ENCODE data around the gene FBXO4.
"Not testable (repeated sequence)": the region's sequence is repeated elsewhere in the genome, so short reads cannot be mapped to it uniquely, and the experiment has no call there.

Gene FBXO4

GRCh38 chr5:41925555-41925951 lies 472 bp downstream of the FBXO4 start:
- no peak for DNase-seq

DNA sequence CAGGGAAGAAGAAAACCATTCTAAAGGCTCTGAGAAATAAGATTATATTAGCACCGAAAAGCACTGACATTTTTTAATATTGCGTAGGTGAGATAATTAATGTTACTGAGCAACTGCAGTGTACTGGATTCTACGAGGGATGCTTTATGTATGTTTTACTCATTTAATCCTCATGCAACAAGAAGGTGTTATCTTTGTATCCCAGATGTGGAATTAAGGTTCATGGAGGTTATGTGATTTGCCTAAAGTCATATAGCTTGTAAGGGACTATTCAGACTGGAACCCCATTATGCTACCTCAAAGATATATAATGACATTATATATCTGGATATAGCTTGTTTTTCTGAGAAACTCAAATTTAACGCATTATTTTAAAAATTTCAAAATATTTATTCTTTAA lies 2.5 kb downstream of the FBXO4 start:
- no peak for DNase-seq

- no peak for DNase-seq
Measured at GRCh38 chr5:41929035-41929434, 4.0 kb downstream of the FBXO4 start.

GRCh38 chr5:41932770-41933169 lies 7.7 kb downstream of the FBXO4 start:
- DNase-seq: no peak

DNA sequence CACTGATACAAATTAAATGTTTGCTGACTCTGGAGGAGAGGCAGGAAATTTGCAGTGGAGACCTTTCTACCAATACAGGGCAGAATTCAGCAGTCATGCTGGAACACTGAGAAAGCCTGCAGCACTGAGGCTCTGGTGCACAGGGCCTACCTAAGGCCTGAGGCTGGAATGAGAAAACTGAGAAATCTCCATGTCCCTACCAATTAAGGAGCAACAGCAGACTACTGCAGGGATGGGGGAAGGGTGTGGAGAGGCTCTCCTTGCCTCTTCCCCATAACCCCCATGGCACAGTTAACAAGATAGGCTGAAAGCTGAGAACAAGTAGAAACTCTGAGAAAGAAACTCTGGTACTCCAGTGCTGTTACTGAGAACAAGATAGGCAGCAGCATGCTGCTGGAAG lies 10.5 kb downstream of the FBXO4 start:
- no peak for DNase-seq

DNA sequence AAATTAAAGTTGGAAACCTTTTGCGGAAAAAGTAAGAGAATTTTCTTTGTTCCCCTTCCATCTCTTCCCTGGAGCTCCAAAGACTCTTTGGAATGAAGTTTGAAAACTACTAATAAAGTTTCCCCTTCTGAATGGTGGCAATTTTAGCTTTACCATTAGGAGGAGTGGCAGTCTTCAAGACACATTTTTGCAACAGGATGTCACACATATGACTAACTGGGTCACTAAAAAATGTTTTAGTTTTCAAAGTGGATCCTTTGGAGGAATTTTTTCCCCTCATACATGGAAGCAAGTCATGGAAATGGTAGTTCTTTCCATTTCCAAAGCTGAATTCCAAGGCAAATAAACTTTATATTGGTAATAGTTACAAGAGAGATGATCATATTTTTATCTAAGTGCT lies 15.6 kb downstream of the FBXO4 start:
- no peak for DNase-seq

DNA sequence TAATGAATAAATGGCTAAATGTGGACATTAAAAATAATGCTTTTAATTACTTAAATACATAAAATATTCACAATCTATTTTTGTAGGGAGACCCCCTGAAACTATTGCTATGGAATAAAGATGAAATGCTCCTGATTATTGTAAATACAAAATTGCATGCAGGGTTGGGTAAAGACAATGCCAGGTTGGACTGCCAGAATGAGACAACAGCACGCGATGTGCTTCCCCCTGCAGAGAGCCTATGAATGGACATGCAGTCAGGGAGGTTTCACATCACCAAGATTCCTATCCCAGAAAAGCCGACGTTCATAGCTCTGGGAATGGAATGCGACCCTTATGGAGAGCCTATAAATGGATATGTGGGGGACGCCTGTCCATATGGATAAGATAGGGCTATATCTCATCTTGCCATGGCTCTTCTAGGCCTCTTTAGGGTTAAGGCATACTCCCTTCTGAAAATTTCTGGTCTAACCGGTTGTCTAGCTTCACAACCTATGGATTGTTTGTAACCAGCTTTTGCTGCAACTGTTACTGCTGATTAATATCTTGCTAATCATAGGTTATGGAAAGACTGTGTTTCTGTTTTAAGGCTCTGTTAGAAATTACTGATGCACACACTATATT lies 20.4 kb downstream of the FBXO4 start:
- DNase-seq: not testable (repeated sequence)

DNA sequence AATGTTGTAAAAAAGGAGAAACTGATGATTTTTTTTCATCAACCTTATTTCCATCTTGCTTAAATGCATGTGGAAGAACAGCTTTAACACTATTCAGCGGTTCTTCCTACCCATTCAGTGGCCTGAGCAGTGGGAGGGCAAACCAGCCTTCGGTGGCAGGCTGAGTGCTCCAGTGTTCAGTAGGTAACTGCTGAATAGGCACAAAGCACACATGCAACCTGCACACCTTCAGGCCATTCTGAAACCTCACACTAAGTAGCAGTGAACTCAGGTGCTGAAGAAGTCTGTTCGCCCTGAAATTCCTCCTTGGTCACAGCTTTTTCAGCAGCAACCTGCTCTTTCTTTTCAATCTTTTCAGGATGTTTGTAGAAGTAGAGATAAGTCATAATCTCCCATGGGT lies 26.1 kb downstream of the FBXO4 start:
- no peak for DNase-seq

- DNase-seq: no peak
Measured at GRCh38 chr5:41954286-41954685, 29.2 kb downstream of the FBXO4 start.

DNA sequence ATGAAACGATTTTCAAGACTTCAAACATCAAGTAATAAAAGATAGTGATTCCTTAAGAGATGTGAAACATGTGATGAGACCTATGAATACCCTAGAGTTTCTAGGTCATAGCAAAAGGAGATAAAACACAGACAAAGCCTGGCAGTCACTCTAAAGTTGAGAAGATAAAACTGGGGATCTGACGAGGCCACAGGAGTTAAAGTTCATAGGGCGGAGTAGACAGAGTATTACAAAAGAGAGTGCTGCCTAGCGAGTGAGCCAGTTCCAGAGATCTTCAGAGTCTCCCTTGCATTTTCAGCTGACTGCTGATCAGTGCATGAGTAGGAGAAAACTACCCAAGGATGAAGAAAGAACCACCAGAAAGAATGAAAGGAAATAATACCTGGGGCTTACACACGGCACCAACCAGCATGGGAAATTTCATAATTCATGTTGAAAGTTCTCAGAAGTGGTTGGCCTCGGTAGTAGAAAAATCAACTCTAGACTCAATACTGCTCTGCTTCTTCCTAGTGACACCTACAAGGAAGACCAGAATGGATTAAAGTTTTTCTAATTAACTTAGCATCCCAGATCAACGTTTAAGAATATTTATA lies 30.4 kb downstream of the FBXO4 start:
- DNase-seq: no peak

DNA sequence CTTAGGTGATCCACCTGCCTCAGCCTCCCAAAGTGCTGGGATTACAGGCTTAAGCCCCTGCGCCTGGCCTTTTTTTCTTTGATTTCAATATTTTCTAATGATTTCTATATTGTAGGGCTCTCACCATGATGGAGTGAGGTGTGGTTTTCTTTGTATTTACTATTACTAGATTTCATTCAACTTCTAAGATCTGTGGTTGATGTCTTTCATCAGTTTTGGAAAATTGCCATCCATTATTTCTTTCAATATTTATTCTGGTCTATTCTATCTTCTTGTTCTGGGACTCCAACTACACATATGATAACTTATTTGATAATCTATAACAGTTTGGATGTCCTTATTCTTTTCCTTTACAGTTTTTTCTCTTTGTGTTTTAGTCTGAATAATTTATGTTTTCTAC lies 31.9 kb downstream of the FBXO4 start:
- no peak for DNase-seq

DNA sequence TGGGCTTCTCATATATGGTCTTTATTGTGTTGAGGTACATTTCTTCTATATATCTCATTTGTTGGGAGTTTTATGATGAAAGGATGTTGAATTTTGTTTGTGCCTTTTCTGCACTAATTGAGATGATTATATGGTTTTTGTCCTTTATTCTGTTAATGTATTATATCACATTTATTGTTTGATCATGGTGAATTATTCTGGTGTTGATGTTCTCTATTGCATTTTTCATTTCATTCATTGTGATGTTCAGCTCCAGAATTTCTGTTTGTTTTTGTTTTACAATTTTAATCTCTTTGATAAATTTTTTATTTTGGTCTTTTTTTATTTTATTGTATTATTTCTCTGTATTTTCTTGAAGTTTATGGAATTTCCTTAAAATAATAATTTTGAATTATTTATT lies 35.4 kb downstream of the FBXO4 start:
- no peak for DNase-seq

DNA sequence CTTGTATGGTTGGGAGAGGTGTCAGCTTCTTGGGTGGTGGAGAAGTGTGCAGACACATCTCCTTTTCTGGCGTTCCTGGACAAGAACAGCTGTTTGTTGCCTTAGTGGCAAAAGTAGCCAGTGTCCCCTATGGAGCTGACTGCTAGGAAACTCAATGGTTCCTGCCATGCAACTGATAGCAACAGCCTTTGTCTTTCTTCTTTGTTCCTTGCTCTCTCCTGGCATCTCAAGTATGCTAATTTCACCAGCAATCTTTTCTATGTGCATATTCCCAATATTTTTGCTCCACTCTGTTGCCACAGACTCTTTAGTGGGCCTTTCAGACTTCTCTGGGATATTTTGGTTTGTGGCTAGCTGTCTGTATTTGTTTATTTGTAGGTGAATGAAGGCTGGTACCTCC lies 36.7 kb downstream of the FBXO4 start:
- no peak for DNase-seq

- DNase-seq: no peak
Measured at GRCh38 chr5:41962491-41962890, 37.4 kb downstream of the FBXO4 start.

- DNase-seq: no peak
Measured at GRCh38 chr5:41966401-41967105, 41.5 kb downstream of the FBXO4 start.

GRCh38 chr5:41967401-41967800 lies 42.3 kb downstream of the FBXO4 start:
- no peak for DNase-seq

GRCh38 chr5:41968153-41968723 lies 43.2 kb downstream of the FBXO4 start:
- no peak for DNase-seq

GRCh38 chr5:41973087-41973486 lies 48.0 kb downstream of the FBXO4 start:
- no peak for DNase-seq

GRCh38 chr5:41973887-41974286 lies 48.8 kb downstream of the FBXO4 start:
- DNase-seq: no peak

DNA sequence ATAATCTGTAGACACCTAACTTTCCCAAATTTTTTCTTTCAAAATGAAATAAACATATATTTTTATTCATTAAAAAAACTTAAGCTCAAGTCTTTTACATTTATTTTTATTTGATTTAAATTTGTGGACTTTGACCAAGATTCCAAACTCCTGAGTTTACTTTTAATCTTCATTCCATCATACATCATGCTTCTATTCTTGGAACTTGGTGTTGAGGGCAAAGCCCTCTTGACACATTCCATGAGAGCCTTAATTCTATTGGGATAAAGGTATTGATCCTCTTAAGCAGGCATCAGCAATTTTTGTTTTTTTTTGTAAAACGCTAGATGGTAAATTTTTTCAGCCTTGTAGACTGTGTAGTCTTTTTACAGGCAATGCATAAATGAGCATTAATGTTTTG lies 53.6 kb downstream of the FBXO4 start:
- no peak for DNase-seq

GRCh38 chr5:41980396-41980795 lies 55.3 kb downstream of the FBXO4 start:
- DNase-seq: no peak

GRCh38 chr5:41980870-41981269 lies 55.8 kb downstream of the FBXO4 start:
- DNase-seq: no peak

- not testable (repeated sequence) for DNase-seq
Measured at GRCh38 chr5:41982858-41983257, 57.8 kb downstream of the FBXO4 start.

GRCh38 chr5:41983284-41983683 lies 58.2 kb downstream of the FBXO4 start:
- no peak for DNase-seq

Data from activated naive CD4-positive, alpha-beta T cell treated with Interleukin-2 at 50 U/mL for 16 hours (primary cell).